ENCODE results near the gene DNPH1. TPM values are rescaled to one million over a fixed set of nuclear protein-coding genes. Genes with fewer than 3 reads are reported as not detected.

DNPH1 gene
- total and polyA plus RNA-seq, 3 experiments from 2014 or later: 68.2 to 80.0 (median 68.3) TPM

GRCh38 chr6:43221046-43221972 lies 8.0 kb downstream of the DNPH1 start:
- CTCF ChIA-PET: interaction anchor here (3.5 kb wide), 1 partner anchor 8 kb away, joined by 24 read pairs; the partner anchor contains the start of gene DNPH1
- H3K4me3 Mint-ChIP-seq: peak overlapping the region in 1 of 7 donors; percentile 67
- H3K36me3 ChIP-seq (ENCODE audit: insufficient read depth, low read length): no peaks in the 10 kb centered on the region

GRCh38 chr6:43220439-43220951 lies 8.8 kb downstream of the DNPH1 start:
- peaks cover 26% of the 10 kb centered on the region for H3K4me1 ChIP-seq (ENCODE audit: insufficient read depth, low read length)
- Mint-ChIP-seq H3K4me1 (peaks cover 17 to 41% (median 29%) of the 10 kb centered on the region in 3 donors), H3K27ac (peak overlapping the region in 6 of 8 donors; percentile 17 to 98 (median 68)), H3K27me3 (no peaks in the 10 kb centered on the region), H3K4me3 (peak overlapping the region in 1 of 7 donors; percentile 67), H3K36me3 (peaks cover 11 to 69% (median 14%) of the 10 kb centered on the region in 3 donors), H3K9me3 (no peaks in the 10 kb centered on the region)
- no peaks in the 10 kb centered on the region for H3K36me3 ChIP-seq (ENCODE audit: insufficient read depth, low read length)
- CTCF ChIA-PET: interaction anchor here (3.5 kb wide), 1 partner anchor 9 kb away, joined by 24 read pairs; the partner anchor contains the start of gene DNPH1
- H3K4me3 ChIP-seq (ENCODE audit: low read length): no peak overlapping the region
- no peaks in the 10 kb centered on the region for H3K27me3 ChIP-seq (ENCODE audit: insufficient read depth, low read length, poor library complexity, severe bottlenecking)
- no peaks in the 10 kb centered on the region for H3K9me3 ChIP-seq (ENCODE audit: low read length)
- no peak overlapping the region for H3K27ac ChIP-seq (ENCODE audit: low read depth, low read length)
- DNase-seq: no peak
- POLR2A ChIA-PET: interaction anchor here (0.7 kb wide), 1 partner anchor 9 kb away, joined by 3 read pairs; the partner anchor contains the start of gene DNPH1

More at GRCh38 chr6:43221046-43221972, 8.0 kb downstream of the DNPH1 start:
- Histone ChIP-seq H3K27ac (ENCODE audit: low read depth, low read length) (no peak overlapping the region), H3K4me1 (ENCODE audit: insufficient read depth, low read length) (peaks cover 32% of the 10 kb centered on the region), H3K27me3 (ENCODE audit: insufficient read depth, low read length, poor library complexity, severe bottlenecking) (no peaks in the 10 kb centered on the region), H3K4me3 (ENCODE audit: low read length) (no peak overlapping the region), H3K9me3 (ENCODE audit: low read length) (no peaks in the 10 kb centered on the region)
- Mint-ChIP-seq H3K27me3 (peaks cover 0 to 1% of the 10 kb centered on the region in 2 donors), H3K36me3 (peaks cover 11 to 62% (median 11%) of the 10 kb centered on the region in 3 donors), H3K9me3 (no peaks in the 10 kb centered on the region), H3K27ac (peak overlapping the region; percentile 67 to 99 (median 91)), H3K4me1 (peaks cover 18 to 49% (median 35%) of the 10 kb centered on the region in 3 donors)
- no peak for DNase-seq
- POLR2A ChIA-PET: no interaction called here

- H3K27ac ChIP-seq (ENCODE audit: low read depth, low read length): no peak overlapping the region
- no peaks in the 10 kb centered on the region for H3K27me3 ChIP-seq (ENCODE audit: insufficient read depth, low read length, poor library complexity, severe bottlenecking)
- H3K36me3 ChIP-seq (ENCODE audit: insufficient read depth, low read length): no peaks in the 10 kb centered on the region
- H3K9me3 Mint-ChIP-seq: no peaks in the 10 kb centered on the region
- H3K27ac Mint-ChIP-seq: peak overlapping the region in 5 of 8 donors; percentile 1 to 84 (median 29)
- no peak overlapping the region for H3K4me3 ChIP-seq (ENCODE audit: low read length)
- no peak overlapping the region for H3K4me3 Mint-ChIP-seq
- H3K4me1 Mint-ChIP-seq: peaks cover 14 to 36% (median 25%) of the 10 kb centered on the region in 3 donors
- no peaks in the 10 kb centered on the region for H3K9me3 ChIP-seq (ENCODE audit: low read length)
- ChIA-PET POLR2A (interaction anchor here (0.7 kb wide), 1 partner anchor 10 kb away, joined by 3 read pairs; the partner anchor contains the start of gene DNPH1), CTCF (interaction anchor here (3.5 kb wide), 1 partner anchor 9 kb away, joined by 24 read pairs; the partner anchor contains the start of gene DNPH1)
- peaks cover 21% of the 10 kb centered on the region for H3K4me1 ChIP-seq (ENCODE audit: insufficient read depth, low read length)
- no peak for DNase-seq
- peaks cover 11 to 74% (median 17%) of the 10 kb centered on the region in 3 donors for H3K36me3 Mint-ChIP-seq
- H3K27me3 Mint-ChIP-seq: no peaks in the 10 kb centered on the region
Measured at GRCh38 chr6:43219814-43220213, 9.5 kb downstream of the DNPH1 start.

- Histone ChIP-seq H3K27me3 (ENCODE audit: insufficient read depth, low read length, poor library complexity, severe bottlenecking) (no peaks in the 10 kb centered on the region), H3K4me3 (ENCODE audit: low read length) (no peak overlapping the region), H3K4me1 (ENCODE audit: insufficient read depth, low read length) (peaks cover 14% of the 10 kb centered on the region), H3K27ac (ENCODE audit: low read depth, low read length) (no peak overlapping the region), H3K9me3 (ENCODE audit: low read length) (no peaks in the 10 kb centered on the region), H3K36me3 (ENCODE audit: insufficient read depth, low read length) (no peaks in the 10 kb centered on the region)
- H3K4me3 Mint-ChIP-seq: no peak overlapping the region
- H3K9me3 Mint-ChIP-seq: no peaks in the 10 kb centered on the region
- CTCF ChIA-PET: interaction anchor here (3.5 kb wide), 1 partner anchor 10 kb away, joined by 24 read pairs; the partner anchor contains the start of gene DNPH1
- H3K36me3 Mint-ChIP-seq: peaks cover 11 to 74% (median 17%) of the 10 kb centered on the region in 3 donors
- H3K27me3 Mint-ChIP-seq: no peaks in the 10 kb centered on the region
- POLR2A ChIA-PET: no interaction called here
- peaks cover 8 to 30% (median 19%) of the 10 kb centered on the region in 3 donors for H3K4me1 Mint-ChIP-seq
- peak overlapping the region in 4 of 8 donors; percentile 31 to 84 (median 64) for H3K27ac Mint-ChIP-seq
- DNase-seq: no peak
Measured at GRCh38 chr6:43219119-43219518, 10.2 kb downstream of the DNPH1 start.

GRCh38 chr6:43217351-43217750 lies 11.9 kb downstream of the DNPH1 start:
- Mint-ChIP-seq H3K36me3 (peaks cover 8 to 76% (median 22%) of the 10 kb centered on the region in 3 donors), H3K27me3 (no peaks in the 10 kb centered on the region), H3K4me3 (no peak overlapping the region), H3K4me1 (peaks cover 0 to 14% (median 8%) of the 10 kb centered on the region in 3 donors), H3K27ac (peak overlapping the region in 3 of 8 donors; percentile 38 to 77 (median 47)), H3K9me3 (no peaks in the 10 kb centered on the region)
- Histone ChIP-seq H3K4me1 (ENCODE audit: insufficient read depth, low read length) (peaks cover 4% of the 10 kb centered on the region), H3K36me3 (ENCODE audit: insufficient read depth, low read length) (no peaks in the 10 kb centered on the region), H3K27ac (ENCODE audit: low read depth, low read length) (no peak overlapping the region), H3K9me3 (ENCODE audit: low read length) (no peaks in the 10 kb centered on the region), H3K27me3 (ENCODE audit: insufficient read depth, low read length, poor library complexity, severe bottlenecking) (no peaks in the 10 kb centered on the region), H3K4me3 (ENCODE audit: low read length) (no peak overlapping the region)
- POLR2A ChIA-PET: no interaction called here
- no peak for DNase-seq
- CTCF ChIA-PET: no interaction called here

GRCh38 chr6:43216200-43216599 lies 13.1 kb downstream of the DNPH1 start:
- DNase-seq: no peak
- Histone ChIP-seq H3K4me1 (ENCODE audit: insufficient read depth, low read length) (no peaks in the 10 kb centered on the region), H3K4me3 (ENCODE audit: low read length) (no peak overlapping the region), H3K27me3 (ENCODE audit: insufficient read depth, low read length, poor library complexity, severe bottlenecking) (no peaks in the 10 kb centered on the region), H3K27ac (ENCODE audit: low read depth, low read length) (no peak overlapping the region), H3K9me3 (ENCODE audit: low read length) (no peaks in the 10 kb centered on the region), H3K36me3 (ENCODE audit: insufficient read depth, low read length) (no peaks in the 10 kb centered on the region)
- Mint-ChIP-seq H3K36me3 (peaks cover 8 to 69% (median 22%) of the 10 kb centered on the region in 3 donors), H3K27ac (no peak overlapping the region), H3K4me1 (peaks cover 0 to 6% (median 5%) of the 10 kb centered on the region in 3 donors), H3K9me3 (no peaks in the 10 kb centered on the region), H3K27me3 (no peaks in the 10 kb centered on the region), H3K4me3 (no peak overlapping the region)
- ChIA-PET CTCF (no interaction called here), POLR2A (interaction anchor here (0.6 kb wide), 1 partner anchor 338 kb away, joined by 3 read pairs; no protein-coding TSS in a partner anchor)

- Mint-ChIP-seq H3K9me3 (no peaks in the 10 kb centered on the region), H3K36me3 (peaks cover 8 to 60% (median 22%) of the 10 kb centered on the region in 3 donors), H3K4me1 (no peaks in the 10 kb centered on the region), H3K27me3 (no peaks in the 10 kb centered on the region), H3K4me3 (no peak overlapping the region), H3K27ac (no peak overlapping the region)
- Histone ChIP-seq H3K27me3 (ENCODE audit: insufficient read depth, low read length, poor library complexity, severe bottlenecking) (no peaks in the 10 kb centered on the region), H3K27ac (ENCODE audit: low read depth, low read length) (no peak overlapping the region), H3K9me3 (ENCODE audit: low read length) (no peaks in the 10 kb centered on the region), H3K4me3 (ENCODE audit: low read length) (no peak overlapping the region), H3K4me1 (ENCODE audit: insufficient read depth, low read length) (no peaks in the 10 kb centered on the region), H3K36me3 (ENCODE audit: insufficient read depth, low read length) (no peaks in the 10 kb centered on the region)
- POLR2A ChIA-PET: no interaction called here
- no peak for DNase-seq
- CTCF ChIA-PET: interaction anchor here (1.4 kb wide), 1 partner anchor 14 kb away, joined by 7 read pairs; the partner anchor contains the start of gene DNPH1
Measured at GRCh38 chr6:43215066-43215465, 14.2 kb downstream of the DNPH1 start.
